ENCODE results near the gene MAPKAPK2. TPM values are rescaled to one million over a fixed set of nuclear protein-coding genes. Genes with fewer than 3 reads are reported as not detected.

The MAPKAPK2 gene
- total and polyA plus RNA-seq, 10 donors, result 42.2 to 129 (median 94.2) TPM

GRCh38 chr1:206732992-206733391 is 48.3 kb downstream of the MAPKAPK2 start:
- intact Hi-C loops (cut with DNase I; ENCODE audit: low total_unique reads), result loop anchor here (5.0 kb wide), 1 partner anchor 179 kb away; no protein-coding TSS in a partner anchor
- DNase-seq, result no peak
- TF ChIP-seq CTCF (IDR thresholded peaks at IDR 0.05 in 8 of 11, conservative IDR thresholded peaks at IDR 0.05 in 3 of 11) (no peak), POLR2A (IDR thresholded peaks at IDR 0.05) (no peak), POLR2AphosphoS5 (IDR thresholded peaks at IDR 0.05) (peak; percentile 38 to 41 (median 40))
- Histone ChIP-seq H3K27me3 (replicated peaks in 1 of 7) (no peaks in the 10 kb centered on the region), H3K9me3 (no peaks in the 10 kb centered on the region), H3K27ac (peak overlapping the region in 1 of 8 donors; percentile 16), H3K4me3 (no peak overlapping the region), H3K4me1 (peaks cover 5 to 83% (median 44%) of the 10 kb centered on the region in 6 donors), H3K36me3 (peaks cover 8 to 95% (median 55%) of the 10 kb centered on the region in 6 donors)
- WGBS, 5 donors, result 69 to 78% (median 71%) methylated on average over 10 to 11 of the region's 11 CpGs

GRCh38 chr1:206734499-206735142 is 49.9 kb downstream of the MAPKAPK2 start:
- Histone ChIP-seq H3K4me3 (no peak overlapping the region), H3K36me3 (peaks cover 8 to 83% (median 44%) of the 10 kb centered on the region in 6 donors), H3K4me1 (peaks cover 19 to 84% (median 56%) of the 10 kb centered on the region in 6 donors), H3K27ac (peak overlapping the region in 5 of 8 donors; percentile 13 to 77 (median 73)), H3K27me3 (replicated peaks in 1 of 7) (no peaks in the 10 kb centered on the region), H3K9me3 (no peaks in the 10 kb centered on the region)
- no peak for TF ChIP-seq POLR2A (IDR thresholded peaks at IDR 0.05)
- TF ChIP-seq CTCF (IDR thresholded peaks at IDR 0.05 in 8 of 11, conservative IDR thresholded peaks at IDR 0.05 in 3 of 11), result peak; percentile 66 to 90 (median 86)
- TF ChIP-seq POLR2AphosphoS5 (IDR thresholded peaks at IDR 0.05), result peak in 1 of 3 donors; percentile 35
- intact Hi-C loops (cut with DNase I; ENCODE audit: low total_unique reads), result loop anchor here (5.0 kb wide), 1 partner anchor 178 kb away; no protein-coding TSS in a partner anchor
- 70 to 76% (median 73%) methylated on average over 7 to 9 of the region's 9 CpGs for WGBS, 5 donors
- DNase-seq, result peak; percentile 85

- 51 to 69% (median 58%) methylated on average over 5 of the region's 5 CpGs for WGBS, 5 donors
- Histone ChIP-seq H3K27ac (peak overlapping the region in 6 of 8 donors; percentile 11 to 77 (median 57)), H3K36me3 (peaks cover 2 to 73% (median 35%) of the 10 kb centered on the region in 6 donors), H3K27me3 (replicated peaks in 1 of 7) (no peaks in the 10 kb centered on the region), H3K9me3 (no peaks in the 10 kb centered on the region), H3K4me3 (no peak overlapping the region), H3K4me1 (peaks cover 23 to 87% (median 63%) of the 10 kb centered on the region in 6 donors)
- DNase-seq, result no peak
- TF ChIP-seq CTCF (IDR thresholded peaks at IDR 0.05 in 8 of 11, conservative IDR thresholded peaks at IDR 0.05 in 3 of 11) (no peak), POLR2A (IDR thresholded peaks at IDR 0.05) (no peak), POLR2AphosphoS5 (IDR thresholded peaks at IDR 0.05) (peak in 1 of 3 donors; percentile 19)
- intact Hi-C loops (cut with DNase I; ENCODE audit: low total_unique reads), result no loop called here
These were observed 50.9 kb downstream of the MAPKAPK2 start for GRCh38 chr1:206735553-206736031.

Measured in spleen (tissue), 11 donors.